GM21825 (cell line): ENCODE measurements around the gene GRIA4.

Source experiments
- ATAC-seq: cut with Tn5 transposase; IDR thresholded peaks from one replicate; pipeline ENCODE4 v1.9.1; 2021; ENCODE audit warnings: mild to moderate bottlenecking, moderate library complexity; ENCODE audit not compliant: unreplicated experiment

The GRIA4 gene

DNA sequence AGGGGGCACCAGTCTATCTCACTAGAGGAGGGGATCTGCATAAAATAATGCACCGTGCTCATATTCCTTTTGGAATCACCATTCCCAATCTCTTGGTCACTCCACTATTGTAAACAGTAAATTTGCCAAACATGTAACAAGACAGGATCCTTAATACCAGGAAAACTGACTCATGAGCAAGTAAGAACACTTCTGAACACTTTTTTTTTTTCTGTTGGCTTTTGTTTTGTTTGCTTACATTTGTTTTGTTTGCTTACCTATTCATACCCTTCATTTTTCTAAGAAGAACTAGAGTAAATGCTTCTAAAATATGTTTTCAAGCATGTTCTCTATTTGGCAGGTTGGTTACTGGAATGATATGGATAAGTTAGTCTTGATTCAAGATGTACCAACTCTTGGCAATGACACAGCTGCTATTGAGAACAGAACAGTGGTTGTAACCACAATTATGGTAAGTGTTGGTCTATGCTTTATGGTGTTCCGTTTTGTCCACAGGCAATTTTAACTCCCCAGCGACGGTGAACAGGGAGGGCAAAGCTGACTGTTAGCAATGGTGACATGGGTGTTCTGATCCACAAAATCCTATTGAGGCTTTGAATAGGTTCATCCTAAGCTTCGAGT is 300.3 kb downstream of the GRIA4 start:
- ATAC-seq: no peak

DNA sequence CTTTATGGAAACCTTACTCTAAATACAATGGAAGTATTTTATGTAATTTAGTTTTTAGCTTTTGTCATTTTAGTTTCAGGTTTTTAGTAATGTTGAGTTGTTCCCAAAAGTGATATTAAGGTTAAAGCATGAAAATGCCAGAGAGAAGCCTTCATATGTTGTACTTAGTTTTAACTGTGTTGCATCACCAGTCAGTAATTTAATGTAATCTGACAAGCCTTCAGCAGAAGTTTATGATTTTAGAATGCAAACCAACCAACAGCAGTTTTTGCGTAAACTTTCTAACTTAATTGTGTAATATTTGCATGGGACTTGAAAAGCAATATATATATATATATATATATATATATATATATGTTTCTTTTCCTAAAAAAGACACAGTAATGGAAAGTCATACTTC is 301.6 kb downstream of the GRIA4 start:
- no peak for ATAC-seq

DNA sequence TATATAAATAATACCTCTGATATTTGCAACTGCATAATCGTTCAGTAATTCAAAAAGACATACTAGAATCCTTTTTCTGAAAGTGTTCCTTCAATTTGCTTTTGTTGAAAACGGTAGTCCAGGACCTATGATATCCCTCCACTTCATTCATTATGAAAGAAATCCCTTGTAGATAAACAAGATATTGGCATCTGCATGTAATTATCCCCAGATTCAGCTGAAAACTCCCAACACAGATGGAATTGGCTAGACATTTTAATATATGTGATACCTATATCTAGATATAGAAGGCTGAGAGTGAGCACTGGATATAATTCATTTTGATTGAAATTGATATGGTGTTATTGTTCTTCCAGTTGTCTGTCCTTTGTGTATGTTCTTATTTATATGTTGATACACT is 302.8 kb downstream of the GRIA4 start:
- no peak for ATAC-seq

DNA sequence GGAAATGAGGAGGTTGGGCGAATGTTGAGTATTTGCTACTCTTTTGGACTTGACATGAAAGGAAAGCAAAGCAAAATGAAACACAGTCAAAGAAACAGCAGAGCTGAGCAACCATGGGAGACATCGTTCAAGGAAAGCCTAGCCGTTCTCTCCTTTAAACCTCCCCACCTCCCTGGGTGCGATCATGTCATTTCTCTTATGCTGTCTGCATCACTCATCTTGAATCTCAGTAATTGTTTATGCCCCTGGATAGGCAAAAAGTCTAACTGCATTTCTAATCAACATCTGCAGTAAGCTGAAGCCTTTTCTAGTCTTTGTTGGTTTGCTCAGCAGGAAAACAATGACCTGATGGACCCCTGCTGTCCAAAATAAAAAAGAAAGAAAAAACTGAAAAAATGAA is 305.1 kb downstream of the GRIA4 start:
- ATAC-seq: no peak

DNA sequence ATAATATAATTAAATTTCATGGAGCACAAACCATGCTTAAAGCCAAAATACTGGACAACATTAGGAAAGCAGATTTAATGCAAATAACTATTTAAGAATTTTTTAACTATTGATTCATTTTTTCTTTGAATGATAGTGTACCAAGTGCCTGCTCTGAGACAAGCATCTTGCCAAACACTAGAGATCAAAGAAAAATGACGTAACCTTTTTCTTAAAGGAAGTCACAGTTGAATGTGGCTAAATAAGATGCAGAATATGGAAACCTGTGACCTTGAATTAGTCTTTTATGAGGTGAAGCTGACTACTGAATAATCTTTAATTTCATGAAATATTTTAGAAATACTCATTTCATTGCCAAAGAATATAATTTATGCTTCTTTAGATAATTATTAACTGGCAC is 308.2 kb downstream of the GRIA4 start:
- no peak for ATAC-seq

DNA sequence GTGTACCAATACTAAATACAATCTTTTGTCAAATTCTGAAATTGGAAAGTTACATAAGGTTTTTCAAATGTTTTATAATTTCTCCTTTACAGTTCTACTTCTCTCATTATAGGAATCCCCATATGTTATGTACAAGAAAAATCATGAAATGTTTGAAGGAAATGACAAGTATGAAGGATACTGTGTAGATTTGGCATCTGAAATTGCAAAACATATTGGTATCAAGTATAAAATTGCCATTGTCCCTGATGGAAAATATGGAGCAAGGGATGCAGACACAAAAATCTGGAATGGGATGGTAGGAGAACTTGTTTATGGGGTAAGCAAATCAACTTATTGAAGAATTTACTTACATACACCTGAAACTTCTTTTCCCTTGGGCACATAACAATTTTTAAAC is 308.7 kb downstream of the GRIA4 start:
- no peak for ATAC-seq

DNA sequence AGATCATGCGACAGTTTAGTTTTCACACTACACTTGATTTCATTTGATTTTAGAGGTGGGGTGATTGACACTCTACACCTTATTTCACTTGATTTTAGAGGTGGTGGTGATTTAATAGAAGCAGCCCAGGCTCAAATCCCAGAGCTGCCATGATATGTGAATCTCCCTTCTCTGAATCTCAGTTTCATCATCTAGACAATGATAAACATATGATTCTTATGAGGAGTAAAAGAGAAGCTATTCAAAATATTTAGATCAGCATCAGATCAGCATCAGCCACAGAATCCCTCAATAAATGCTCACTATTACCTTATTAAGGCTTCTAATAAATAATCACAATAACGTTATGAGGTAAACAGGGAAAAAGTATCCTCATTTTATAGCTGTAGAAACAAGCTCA is 313.4 kb downstream of the GRIA4 start:
- ATAC-seq: no peak

DNA sequence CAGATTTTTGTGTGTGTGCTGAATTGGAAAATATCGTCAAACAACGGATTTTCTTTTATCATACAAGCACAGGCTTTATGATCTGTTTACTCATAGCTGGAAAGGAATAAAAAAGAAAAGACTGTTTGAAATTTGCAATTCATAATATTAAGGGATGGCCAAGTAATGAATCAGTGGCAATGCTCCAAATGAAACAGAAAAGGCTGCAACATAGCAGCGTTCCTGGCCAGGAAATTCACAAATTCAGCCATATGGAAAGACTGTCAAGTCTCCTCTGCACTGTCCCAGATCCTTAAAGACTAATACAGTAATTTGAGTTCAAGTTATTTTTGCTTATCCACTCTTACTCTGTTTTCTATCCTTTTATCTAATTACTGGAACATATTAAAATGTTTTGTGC is 313.9 kb downstream of the GRIA4 start:
- ATAC-seq: no peak

DNA sequence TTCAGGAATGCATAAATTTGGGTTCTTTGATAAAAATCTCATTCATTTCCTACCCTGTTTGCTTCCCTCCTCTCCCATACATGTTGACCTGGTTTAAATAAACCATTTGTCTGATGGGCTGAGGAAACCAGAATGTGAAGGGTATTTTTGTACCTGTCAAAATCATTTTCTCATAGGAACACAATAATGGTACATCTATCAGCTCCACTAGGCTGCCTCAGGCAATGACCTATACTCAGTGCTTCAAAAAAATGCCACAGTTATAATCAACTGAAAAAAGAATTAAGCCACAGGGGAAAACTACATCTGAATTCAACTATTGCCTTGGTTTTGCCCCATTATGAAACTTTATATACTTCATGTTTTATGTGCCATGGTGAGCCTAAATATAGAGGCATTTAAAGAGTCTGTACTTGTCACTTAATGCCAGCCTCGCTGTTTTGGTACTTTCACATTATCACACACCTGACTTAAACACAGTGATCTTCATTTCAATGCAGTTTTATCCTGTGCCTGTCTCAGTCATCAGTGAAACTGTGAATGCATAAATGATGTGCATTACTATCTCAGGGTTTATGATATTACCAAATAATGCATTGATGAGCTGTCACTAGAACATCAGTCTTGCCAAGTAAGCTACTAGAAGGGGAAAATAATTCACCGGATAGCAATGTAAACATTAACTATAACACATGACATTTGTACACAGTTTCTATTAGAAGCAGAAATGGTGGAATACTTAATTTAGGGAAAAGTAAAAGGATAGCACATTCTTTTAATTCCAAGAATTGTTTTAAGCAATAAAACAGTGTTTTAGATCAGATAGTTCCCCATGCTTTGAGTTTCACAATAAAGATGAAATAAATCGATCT is 319.4 kb downstream of the GRIA4 start:
- no peak for ATAC-seq

DNA sequence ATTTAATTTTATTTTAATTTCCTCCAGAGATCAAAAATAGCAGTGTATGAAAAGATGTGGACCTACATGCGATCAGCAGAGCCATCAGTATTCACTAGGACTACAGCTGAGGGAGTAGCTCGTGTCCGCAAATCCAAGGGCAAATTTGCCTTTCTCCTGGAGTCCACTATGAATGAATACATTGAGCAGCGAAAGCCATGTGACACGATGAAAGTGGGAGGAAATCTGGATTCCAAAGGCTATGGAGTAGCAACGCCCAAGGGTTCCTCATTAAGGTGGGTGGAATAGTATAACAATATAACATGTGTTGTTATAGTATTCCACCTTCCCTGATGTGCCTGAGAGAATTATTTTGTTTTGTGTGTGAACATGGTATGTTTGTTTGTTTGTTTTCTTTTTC is 323.8 kb downstream of the GRIA4 start:
- ATAC-seq: no peak

DNA sequence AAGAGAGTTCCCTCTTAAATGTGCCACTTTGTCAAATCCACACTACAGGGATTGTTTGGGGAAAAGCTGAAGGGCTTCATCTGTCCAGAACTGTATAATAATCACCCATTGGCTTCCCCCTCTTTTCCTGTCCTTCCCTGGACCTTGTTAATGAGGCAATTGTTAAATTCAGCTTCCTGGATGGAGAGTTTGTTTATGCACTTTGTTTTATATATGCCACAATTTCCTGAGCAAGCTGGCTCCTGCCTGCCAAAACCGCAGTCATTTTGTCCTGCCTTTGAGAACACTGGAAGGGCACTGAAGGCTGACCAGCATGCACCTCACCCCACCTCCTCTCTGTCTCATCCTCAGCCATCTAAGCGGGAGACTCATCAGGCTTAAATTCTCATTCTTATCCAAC is 325.9 kb downstream of the GRIA4 start:
- no peak for ATAC-seq

DNA sequence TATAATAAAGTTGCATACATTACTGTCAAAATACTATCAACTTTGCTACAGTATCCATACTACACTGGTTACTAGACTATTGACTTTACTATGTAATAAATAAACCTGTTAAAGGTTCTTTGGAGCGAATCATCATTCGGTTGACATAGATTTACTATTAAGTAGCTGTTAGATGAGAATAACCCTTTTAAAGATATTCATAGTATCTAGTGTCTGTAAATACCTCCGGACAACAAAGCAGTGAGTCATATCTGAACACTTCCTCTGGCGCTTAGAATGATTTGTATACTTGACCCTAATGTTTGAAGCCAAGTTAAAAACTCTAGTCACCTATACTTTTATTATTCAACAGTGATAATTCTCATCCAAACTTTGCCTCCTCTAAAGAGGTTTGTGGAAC is 327.5 kb downstream of the GRIA4 start:
- no peak for ATAC-seq

DNA sequence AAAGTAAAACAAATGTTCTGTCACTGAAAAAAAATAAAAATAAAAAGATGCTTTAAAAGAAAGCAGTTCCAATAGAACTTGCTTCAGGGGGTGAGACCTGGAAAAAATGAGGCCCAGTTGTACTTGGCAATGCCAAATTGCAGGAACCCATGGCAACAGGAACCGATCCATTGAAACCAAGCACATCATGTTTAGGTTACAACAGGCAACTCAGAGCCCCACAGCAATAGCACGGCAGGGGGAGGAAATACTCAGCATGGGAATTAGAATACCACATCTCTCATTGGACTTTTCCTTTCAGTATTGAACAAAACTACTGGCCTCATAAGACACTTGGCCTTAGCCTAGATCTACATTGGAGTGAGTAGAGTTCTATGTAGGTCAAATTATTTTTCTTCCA is 327.9 kb downstream of the GRIA4 start:
- ATAC-seq: no peak

DNA sequence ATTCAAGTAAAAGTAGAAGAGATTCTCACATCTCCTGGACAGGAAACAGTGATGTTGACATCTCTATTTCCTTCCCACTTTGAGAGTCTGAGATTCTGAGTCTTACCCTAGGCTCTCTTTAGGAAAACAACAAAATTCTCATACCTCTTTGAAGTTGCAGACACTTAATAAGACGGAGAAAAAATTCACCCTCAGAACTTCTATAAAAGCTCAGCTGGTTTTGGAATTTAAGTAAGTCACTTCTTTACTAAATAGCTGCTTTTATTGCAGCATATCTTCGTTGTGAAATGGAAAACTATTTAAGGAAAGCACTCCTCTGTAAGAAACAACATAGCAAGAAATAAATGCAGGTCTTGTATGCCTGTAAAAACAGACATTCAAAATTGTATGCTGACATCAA is 333.0 kb downstream of the GRIA4 start:
- ATAC-seq: no peak

DNA sequence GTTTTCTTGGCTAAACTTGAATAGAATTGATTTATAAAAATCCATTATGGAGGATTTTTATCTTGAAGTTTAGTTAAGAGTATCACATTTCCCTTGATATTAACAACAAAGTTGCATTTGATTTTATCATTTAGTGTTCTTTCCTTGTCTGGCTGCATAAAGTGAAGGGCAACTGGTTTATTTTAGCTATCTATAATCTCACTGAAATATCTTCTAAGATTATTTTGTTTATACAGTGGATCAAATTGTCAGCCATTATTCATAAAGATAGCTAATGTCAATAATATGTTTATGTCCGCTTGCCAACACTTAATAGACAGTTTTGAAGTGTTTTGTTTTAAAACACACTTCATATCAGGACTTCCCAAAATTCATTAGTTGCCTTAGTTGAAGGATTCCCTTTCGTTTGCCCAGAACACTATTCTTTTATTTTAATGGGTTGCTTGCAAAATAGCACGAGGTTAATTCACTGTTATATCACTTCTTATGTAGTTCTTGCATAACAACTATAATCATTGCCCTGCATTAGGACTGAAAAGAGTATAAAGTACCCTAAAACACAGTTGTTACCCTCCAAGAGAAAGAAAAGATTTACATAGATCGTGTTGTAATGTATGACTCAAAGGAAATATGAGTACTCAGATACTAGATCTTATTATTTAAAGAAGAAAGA is 339.2 kb downstream of the GRIA4 start:
- no peak for ATAC-seq

DNA sequence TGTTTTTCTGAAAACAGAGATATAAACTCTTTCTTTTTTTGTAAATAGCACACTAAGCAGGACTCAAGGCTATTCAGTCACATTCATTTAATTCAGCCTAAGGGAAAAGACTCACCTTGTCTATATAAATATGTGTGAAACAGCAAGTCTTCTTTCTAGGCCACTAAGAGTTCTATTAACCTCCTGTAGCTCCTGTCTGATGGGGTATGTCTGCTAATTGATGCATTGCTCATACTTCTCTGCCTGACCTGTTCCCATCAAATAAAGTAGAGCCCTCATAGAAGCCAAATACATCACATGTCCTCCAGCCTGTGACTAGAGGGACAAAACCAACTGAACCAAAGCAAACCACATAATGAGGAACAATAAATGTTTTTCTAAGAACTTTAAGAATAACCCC is 344.0 kb downstream of the GRIA4 start:
- ATAC-seq: no peak

DNA sequence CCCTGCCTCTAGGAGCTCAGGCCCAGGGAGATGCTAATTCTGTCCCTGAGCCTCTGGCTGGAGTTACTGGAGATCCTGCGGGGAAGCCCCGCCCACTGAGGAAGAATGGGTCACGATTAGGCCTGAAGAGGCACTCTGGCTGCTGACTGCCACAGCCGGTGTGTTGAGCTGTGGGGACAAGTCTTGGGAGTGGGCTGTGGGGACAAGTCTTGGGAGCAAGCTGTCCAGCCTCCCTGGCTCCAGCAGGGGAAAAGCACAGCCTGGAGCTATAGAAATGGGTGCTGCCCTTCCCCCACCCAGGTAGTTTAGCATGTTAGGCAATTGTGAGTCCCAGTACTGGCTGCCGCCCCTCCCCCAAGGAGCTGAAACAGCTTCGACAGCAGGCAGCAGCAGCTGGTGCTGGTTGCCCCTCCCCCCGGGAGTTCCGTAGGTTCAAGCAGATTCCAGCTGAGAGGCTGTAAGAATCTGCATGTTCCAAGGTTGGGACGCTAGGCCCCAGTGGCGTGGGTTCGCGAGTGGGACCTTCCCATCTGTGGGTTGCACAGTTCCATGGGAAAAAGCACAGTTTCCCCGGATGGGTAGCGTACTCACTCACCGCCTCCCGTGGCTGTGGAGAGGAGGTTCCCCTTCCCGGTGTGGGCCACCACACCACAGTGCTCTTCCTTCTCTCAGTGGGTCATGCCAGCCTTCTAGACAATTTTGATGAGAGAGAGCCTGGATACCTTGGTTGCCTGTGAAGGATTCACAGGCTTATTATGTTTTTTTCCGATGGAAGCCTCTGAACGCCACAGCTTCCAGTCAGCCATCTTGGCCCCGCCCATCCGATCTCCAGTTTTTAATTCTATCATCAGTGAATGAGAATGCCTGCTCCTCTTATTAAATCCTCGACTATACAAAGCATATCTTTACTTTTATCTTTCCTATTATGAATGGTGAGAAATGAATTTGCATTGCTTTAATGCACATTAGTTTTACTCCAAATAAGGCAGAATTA is 350.7 kb downstream of the GRIA4 start:
- ATAC-seq: no peak

DNA sequence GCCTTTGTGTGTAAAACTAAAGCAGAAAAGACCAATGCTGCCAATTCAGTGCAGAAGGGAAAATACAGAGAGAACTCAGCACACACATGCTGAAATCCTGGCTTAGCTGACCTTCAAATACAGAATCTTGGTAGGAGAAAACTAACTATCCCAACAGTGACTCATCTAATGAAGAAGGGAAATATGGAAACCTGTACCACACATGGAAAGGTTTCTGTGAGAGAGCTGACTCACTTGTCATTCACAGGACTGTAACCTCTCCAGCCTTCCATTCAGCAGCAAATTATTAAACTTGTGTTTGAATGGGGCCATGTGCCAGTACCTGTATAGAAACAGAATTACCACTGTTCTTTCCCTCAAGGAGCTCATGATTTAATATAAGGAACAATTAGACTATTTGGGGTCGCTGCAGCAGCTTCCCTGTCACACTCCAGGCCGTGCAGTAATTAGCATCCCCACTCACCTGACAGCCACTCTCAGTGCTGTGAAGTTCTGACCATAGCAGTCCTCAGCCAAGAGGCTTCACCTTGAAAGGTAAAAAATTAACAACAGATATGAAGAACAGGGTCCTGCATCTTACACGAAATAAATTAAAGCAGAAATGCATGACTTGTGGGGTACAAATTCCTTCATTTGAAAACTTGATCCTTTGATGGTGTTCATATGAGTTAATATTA is 358.3 kb downstream of the GRIA4 start:
- no peak for ATAC-seq

DNA sequence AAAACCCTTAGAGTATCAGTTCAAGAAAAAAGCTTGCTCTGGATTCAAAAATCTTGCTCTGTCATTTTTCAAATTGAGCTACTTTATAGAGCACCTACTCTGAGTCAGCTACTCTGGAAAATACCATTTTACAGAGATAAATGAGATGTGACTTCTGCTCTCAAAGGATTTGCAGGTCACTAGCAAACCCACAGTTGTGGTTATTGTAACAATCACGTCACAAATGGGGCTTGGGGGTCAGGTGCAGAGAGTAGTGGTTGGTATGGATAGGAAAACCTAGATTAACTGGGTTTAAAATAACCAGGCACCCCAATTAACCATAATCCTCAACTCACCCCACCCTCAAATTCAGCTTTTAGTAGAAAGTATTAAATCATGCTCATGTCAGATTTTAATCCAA is 359.9 kb downstream of the GRIA4 start:
- ATAC-seq: no peak

DNA sequence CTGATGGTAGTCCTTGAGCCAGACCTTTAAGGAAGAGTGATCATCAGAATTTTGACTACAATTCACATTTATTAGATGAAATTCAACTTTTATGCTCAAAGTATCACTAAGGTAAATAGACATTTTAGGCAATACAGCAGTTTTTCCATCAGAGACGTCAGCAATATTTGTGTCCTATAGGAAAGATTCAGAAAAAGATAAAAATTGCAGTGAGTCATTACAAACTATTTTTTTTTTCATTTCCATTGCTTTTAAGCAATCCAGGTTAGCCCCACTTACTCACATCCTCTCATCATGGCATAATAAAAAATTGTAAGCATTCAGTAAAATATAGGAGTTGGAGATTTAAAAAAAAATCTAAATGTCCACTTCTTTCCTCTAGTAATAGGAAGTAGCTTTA is 365.3 kb downstream of the GRIA4 start:
- no peak for ATAC-seq
